Measurements from ENCODE around the gene MYOG.

MYOG gene

GRCh38 chr1:203078478-203078877 is 7.3 kb downstream of the MYOG start:
- TF ChIP-seq CTCF (IDR thresholded peaks at IDR 0.05; ENCODE audit: low read depth, low read length), result no peak
- no peak for DNase-seq (ENCODE audit: low read depth in 2 of 2)
- H3K4me3 ChIP-seq (replicated peaks in 1 of 2; ENCODE audit: low read depth in 2 of 2, low read length in 2 of 2), result no peak overlapping the region

GRCh38 chr1:203077956-203078355 is 7.9 kb downstream of the MYOG start:
- no peak for DNase-seq (ENCODE audit: low read depth in 2 of 2)
- no peak overlapping the region for H3K4me3 ChIP-seq (replicated peaks in 1 of 2; ENCODE audit: low read depth in 2 of 2, low read length in 2 of 2)
- no peak for TF ChIP-seq CTCF (IDR thresholded peaks at IDR 0.05; ENCODE audit: low read depth, low read length)

GRCh38 chr1:203077367-203077766 is 8.4 kb downstream of the MYOG start:
- TF ChIP-seq CTCF (IDR thresholded peaks at IDR 0.05; ENCODE audit: low read depth, low read length), result no peak
- H3K4me3 ChIP-seq (replicated peaks in 1 of 2; ENCODE audit: low read depth in 2 of 2, low read length in 2 of 2), result no peak overlapping the region
- no peak for DNase-seq (ENCODE audit: low read depth in 2 of 2)

GRCh38 chr1:203076031-203076511 is 9.7 kb downstream of the MYOG start:
- no peak for TF ChIP-seq CTCF (IDR thresholded peaks at IDR 0.05; ENCODE audit: low read depth, low read length)
- no peak overlapping the region for H3K4me3 ChIP-seq (replicated peaks in 1 of 2; ENCODE audit: low read depth in 2 of 2, low read length in 2 of 2)
- DNase-seq (ENCODE audit: low read depth in 2 of 2), result no peak

- no peak for DNase-seq (ENCODE audit: low read depth in 2 of 2)
- no peak overlapping the region for H3K4me3 ChIP-seq (replicated peaks in 1 of 2; ENCODE audit: low read depth in 2 of 2, low read length in 2 of 2)
- no peak for TF ChIP-seq CTCF (IDR thresholded peaks at IDR 0.05; ENCODE audit: low read depth, low read length)
Observed at GRCh38 chr1:203075236-203076030, 10.4 kb downstream of the MYOG start.

- no peak for DNase-seq (ENCODE audit: low read depth in 2 of 2)
- no peak for TF ChIP-seq CTCF (IDR thresholded peaks at IDR 0.05; ENCODE audit: low read depth, low read length)
- H3K4me3 ChIP-seq (replicated peaks in 1 of 2; ENCODE audit: low read depth in 2 of 2, low read length in 2 of 2), result no peak overlapping the region
Observed at GRCh38 chr1:203074610-203075009, 11.2 kb downstream of the MYOG start.
